ENCODE data around the gene C4BPA. TPM values are rescaled to one million over a fixed set of nuclear protein-coding genes. Genes with fewer than 3 reads are reported as not detected.

The C4BPA gene
- total RNA-seq, 2 donors from 2014 or later, result 1.9 to 2.3 TPM

GRCh38 chr1:207164086-207164485 is 60.1 kb downstream of the C4BPA start:
- no peak overlapping the region for H3K27ac ChIP-seq
- no peaks in the 10 kb centered on the region for H3K4me1 ChIP-seq
- TF ChIP-seq CTCF (IDR thresholded peaks at IDR 0.05), result no peak
- no peaks in the 10 kb centered on the region for H3K27me3 ChIP-seq
- intact Hi-C loops (cut with DNase I), result no loop called here
- no peak for DNase-seq
- no peak overlapping the region for H3K9ac ChIP-seq (ENCODE audit: low read depth in 2 of 2, low read length in 2 of 2)
- no peak overlapping the region for H3K4me3 ChIP-seq
- no peaks in the 10 kb centered on the region for H3K36me3 ChIP-seq
- H3K9me3 ChIP-seq, result no peaks in the 10 kb centered on the region

GRCh38 chr1:207172321-207172720 is 68.3 kb downstream of the C4BPA start:
- H3K4me3 ChIP-seq, result no peak overlapping the region
- DNase-seq, result no peak
- H3K9ac ChIP-seq (ENCODE audit: low read depth in 2 of 2, low read length in 2 of 2), result no peak overlapping the region
- TF ChIP-seq CTCF (IDR thresholded peaks at IDR 0.05), result no peak
- H3K27ac ChIP-seq, result peak overlapping the region; percentile 68
- no peaks in the 10 kb centered on the region for H3K4me1 ChIP-seq
- H3K36me3 ChIP-seq, result no peaks in the 10 kb centered on the region
- intact Hi-C loops (cut with DNase I), result no loop called here
- H3K9me3 ChIP-seq, result no peaks in the 10 kb centered on the region
- no peaks in the 10 kb centered on the region for H3K27me3 ChIP-seq

- Histone ChIP-seq H3K9me3 (no peaks in the 10 kb centered on the region), H3K27me3 (no peaks in the 10 kb centered on the region), H3K9ac (ENCODE audit: low read depth in 2 of 2, low read length in 2 of 2) (no peak overlapping the region), H3K4me1 (no peaks in the 10 kb centered on the region), H3K36me3 (no peaks in the 10 kb centered on the region), H3K4me3 (no peak overlapping the region), H3K27ac (peak overlapping the region; percentile 68)
- DNase-seq, result no peak
- no peak for TF ChIP-seq CTCF (IDR thresholded peaks at IDR 0.05)
- intact Hi-C loops (cut with DNase I), result no loop called here
Measured at GRCh38 chr1:207172885-207173284, 68.9 kb downstream of the C4BPA start.

GRCh38 chr1:207173396-207173795 is 69.4 kb downstream of the C4BPA start:
- intact Hi-C loops (cut with DNase I), result no loop called here
- Histone ChIP-seq H3K27me3 (no peaks in the 10 kb centered on the region), H3K4me1 (no peaks in the 10 kb centered on the region), H3K9ac (ENCODE audit: low read depth in 2 of 2, low read length in 2 of 2) (no peak overlapping the region), H3K4me3 (no peak overlapping the region), H3K36me3 (no peaks in the 10 kb centered on the region), H3K9me3 (no peaks in the 10 kb centered on the region), H3K27ac (peak overlapping the region; percentile 68)
- no peak for TF ChIP-seq CTCF (IDR thresholded peaks at IDR 0.05)
- DNase-seq, result no peak

GRCh38 chr1:207174913-207175312 is 70.9 kb downstream of the C4BPA start:
- DNase-seq, result no peak
- no peak for TF ChIP-seq CTCF (IDR thresholded peaks at IDR 0.05)
- Histone ChIP-seq H3K9me3 (no peaks in the 10 kb centered on the region), H3K27ac (no peak overlapping the region), H3K9ac (ENCODE audit: low read depth in 2 of 2, low read length in 2 of 2) (no peak overlapping the region), H3K4me1 (no peaks in the 10 kb centered on the region), H3K4me3 (no peak overlapping the region), H3K27me3 (no peaks in the 10 kb centered on the region), H3K36me3 (no peaks in the 10 kb centered on the region)
- intact Hi-C loops (cut with DNase I), result no loop called here

GRCh38 chr1:207179036-207179435 is 75.0 kb downstream of the C4BPA start:
- Histone ChIP-seq H3K9me3 (no peaks in the 10 kb centered on the region), H3K9ac (ENCODE audit: low read depth in 2 of 2, low read length in 2 of 2) (no peak overlapping the region), H3K27me3 (no peaks in the 10 kb centered on the region), H3K4me1 (no peaks in the 10 kb centered on the region), H3K36me3 (no peaks in the 10 kb centered on the region), H3K27ac (no peak overlapping the region), H3K4me3 (no peak overlapping the region)
- DNase-seq, result no peak
- TF ChIP-seq CTCF (IDR thresholded peaks at IDR 0.05), result no peak
- intact Hi-C loops (cut with DNase I), result no loop called here

Measured in colonic mucosa (tissue), 4 donors.